ENCODE data around the gene THOC5. TPM values are rescaled to one million over a fixed set of nuclear protein-coding genes. Genes with fewer than 3 reads are reported as not detected.
A peak's percentile ranks its signal among the peaks of the same experiment; 100 is the strongest.

THOC5 gene
- total and polyA plus RNA-seq, 4 donors: 21.0 to 51.8 (median 27.9) TPM

- Histone ChIP-seq H3K9me3 (ENCODE audit: control insufficient read depth in 4 of 4, insufficient read depth in 3 of 4, low read length in 3 of 4) (no peaks in the 10 kb centered on the region), H3K4me3 (no peak overlapping the region), H3K4me1 (ENCODE audit: control insufficient read depth in 5 of 5, insufficient read depth in 5 of 5, low read length in 5 of 5) (no peaks in the 10 kb centered on the region), H3K36me3 (ENCODE audit: control insufficient read depth in 4 of 4, insufficient read depth in 4 of 4, low read length in 4 of 4) (peaks cover 33 to 50% (median 36%) of the 10 kb centered on the region in 4 donors), H3K9ac (ENCODE audit: insufficient read depth in 1 of 2, low read length in 2 of 2) (no peak overlapping the region), H3K27ac (ENCODE audit: low read depth in 1 of 2, low read length in 1 of 2) (no peak overlapping the region), H3K27me3 (ENCODE audit: control insufficient read depth in 3 of 3, insufficient read depth in 3 of 3, low read length in 2 of 3) (no peaks in the 10 kb centered on the region)
- no peak for ATAC-seq (ENCODE audit: insufficient read depth, low FRiP score)
- no peak for TF ChIP-seq CTCF (IDR thresholded peaks at IDR 0.05; ENCODE audit: control extremely low read depth, extremely low read depth)
- no peak for DNase-seq
Measured at GRCh38 chr22:29509298-29509697, 44.3 kb downstream of the THOC5 start.

GRCh38 chr22:29503811-29504372, 49.7 kb downstream of the THOC5 start:
- Histone ChIP-seq H3K36me3 (ENCODE audit: control insufficient read depth in 4 of 4, insufficient read depth in 4 of 4, low read length in 4 of 4) (peaks cover 14 to 20% (median 17%) of the 10 kb centered on the region in 4 donors), H3K9ac (ENCODE audit: insufficient read depth in 1 of 2, low read length in 2 of 2) (peak overlapping the region in 1 of 2 donors; percentile 13), H3K27me3 (ENCODE audit: control insufficient read depth in 3 of 3, insufficient read depth in 3 of 3, low read length in 2 of 3) (no peaks in the 10 kb centered on the region), H3K9me3 (ENCODE audit: control insufficient read depth in 4 of 4, insufficient read depth in 3 of 4, low read length in 3 of 4) (no peaks in the 10 kb centered on the region), H3K4me3 (no peak overlapping the region), H3K27ac (ENCODE audit: low read depth in 1 of 2, low read length in 1 of 2) (no peak overlapping the region), H3K4me1 (ENCODE audit: control insufficient read depth in 5 of 5, insufficient read depth in 5 of 5, low read length in 5 of 5) (peaks cover 0 to 7% (median 2%) of the 10 kb centered on the region in 5 donors)
- ATAC-seq (ENCODE audit: insufficient read depth, low FRiP score): no peak
- TF ChIP-seq CTCF (IDR thresholded peaks at IDR 0.05; ENCODE audit: control extremely low read depth, extremely low read depth): no peak
- DNase-seq: peak; percentile 58 to 83 (median 67)
- 68 to 69% methylated on average over 7 of the region's 7 CpGs for WGBS, 2 donors

- H3K4me1 ChIP-seq (ENCODE audit: control insufficient read depth in 5 of 5, insufficient read depth in 5 of 5, low read length in 5 of 5): peaks cover 0 to 7% (median 2%) of the 10 kb centered on the region in 5 donors
- H3K4me3 ChIP-seq: no peak overlapping the region
- no peak for DNase-seq
- peaks cover 0 to 2% (median under 1%) of the 10 kb centered on the region in 4 donors for H3K36me3 ChIP-seq (ENCODE audit: control insufficient read depth in 4 of 4, insufficient read depth in 4 of 4, low read length in 4 of 4)
- H3K9ac ChIP-seq (ENCODE audit: insufficient read depth in 1 of 2, low read length in 2 of 2): no peak overlapping the region
- no peaks in the 10 kb centered on the region for H3K27me3 ChIP-seq (ENCODE audit: control insufficient read depth in 3 of 3, insufficient read depth in 3 of 3, low read length in 2 of 3)
- ATAC-seq (ENCODE audit: insufficient read depth, low FRiP score): no peak
- 86 to 93% methylated on average over 8 of the region's 8 CpGs for WGBS, 2 donors
- no peak overlapping the region for H3K27ac ChIP-seq (ENCODE audit: low read depth in 1 of 2, low read length in 1 of 2)
- no peak for TF ChIP-seq CTCF (IDR thresholded peaks at IDR 0.05; ENCODE audit: control extremely low read depth, extremely low read depth)
- peaks cover 0 to 1% (median under 1%) of the 10 kb centered on the region in 4 donors for H3K9me3 ChIP-seq (ENCODE audit: control insufficient read depth in 4 of 4, insufficient read depth in 3 of 4, low read length in 3 of 4)
Measured at GRCh38 chr22:29499852-29500251, 53.7 kb downstream of the THOC5 start.

GRCh38 chr22:29493636-29494035, 59.9 kb downstream of the THOC5 start:
- ATAC-seq (ENCODE audit: insufficient read depth, low FRiP score) (no peak), DNase-seq (no peak)
- Histone ChIP-seq H3K27ac (ENCODE audit: low read depth in 1 of 2, low read length in 1 of 2) (no peak overlapping the region), H3K27me3 (ENCODE audit: control insufficient read depth in 3 of 3, insufficient read depth in 3 of 3, low read length in 2 of 3) (no peaks in the 10 kb centered on the region), H3K4me1 (ENCODE audit: control insufficient read depth in 5 of 5, insufficient read depth in 5 of 5, low read length in 5 of 5) (no peaks in the 10 kb centered on the region), H3K9me3 (ENCODE audit: control insufficient read depth in 4 of 4, insufficient read depth in 3 of 4, low read length in 3 of 4) (peaks cover 0 to 6% (median 2%) of the 10 kb centered on the region in 4 donors), H3K9ac (ENCODE audit: insufficient read depth in 1 of 2, low read length in 2 of 2) (no peak overlapping the region), H3K4me3 (no peak overlapping the region), H3K36me3 (ENCODE audit: control insufficient read depth in 4 of 4, insufficient read depth in 4 of 4, low read length in 4 of 4) (peaks cover 0 to 5% (median 0%) of the 10 kb centered on the region in 4 donors)
- TF ChIP-seq CTCF (IDR thresholded peaks at IDR 0.05; ENCODE audit: control extremely low read depth, extremely low read depth): no peak
- 93 to 98% methylated on average over 1 of the region's 1 CpG for WGBS, 2 donors

All from lung (tissue), 12 donors.